GM12878 (cell line): ENCODE data around the gene GGNBP2. TPM values are rescaled to one million over a fixed set of nuclear protein-coding genes. Genes with fewer than 3 reads are reported as not detected.

Source experiments
- ASH2L ChIP-seq: fragments of 300-600, 200-600 bp; sonication (generic); IDR thresholded peaks from 2 replicates; pipeline ENCODE4 v1.6.1; 2017; ENCODE audit warnings: low read depth, mild to moderate bottlenecking, borderline replicate concordance
- ATF2 ChIP-seq: IDR thresholded peaks from 2 replicates; pipeline ENCODE4 v1.6.1; 2012; ENCODE audit warnings: low read length, inconsistent platforms
- PAX8 ChIP-seq: fragments of 450-650 bp; IDR thresholded peaks from 2 replicates; pipeline ENCODE4 v1.6.1; 2017; ENCODE audit warnings: mild to moderate bottlenecking, moderate library complexity
- PBX3 ChIP-seq: IDR thresholded peaks from 2 replicates; pipeline ENCODE4 v1.6.1; 2011; ENCODE audit warnings: mild to moderate bottlenecking, low read depth, low read length, moderate library complexity; ENCODE audit not compliant: insufficient replicate concordance
- RBBP5 ChIP-seq: fragments of 200-600 bp; sonication (generic); conservative IDR thresholded peaks from 2 replicates; pipeline ENCODE4 v1.6.1; 2016
- SREBF1 ChIP-seq: IDR thresholded peaks from 2 replicates; pipeline ENCODE4 v1.6.1; 2012; ENCODE audit warnings: mild to moderate bottlenecking, low read length
- ZNF384 ChIP-seq: IDR thresholded peaks from 2 replicates; pipeline ENCODE4 v1.6.1; 2012; ENCODE audit warnings: low read depth, mild to moderate bottlenecking, low read length, improper control_type of control experiment, borderline replicate concordance
- ZNF687 ChIP-seq: fragments of 450-650 bp; IDR thresholded peaks from 2 replicates; pipeline ENCODE4 v1.6.1; 2017; ENCODE audit warnings: mild to moderate bottlenecking, moderate library complexity
- polyA plus RNA-seq, 11 experiments: library from polyadenylated mRNA; depleted of rRNA in 4 of 11; unstranded in 6 of 11; stranded (reverse) in 5 of 11; fragments of >200 nt; fragmentation: Nextera tagmentation in 4 of 11; fragmentation: Illumina TruSeq in 1 of 11; extraction: Ambion mirVana in 4 of 11; extraction: Trizol in 1 of 11; gene quantifications; 1 replicate in 1 of 11; 2 replicates in 10 of 11; pipeline versions ENCODE4 v1.2.1 to v1.2.3, GENCODE V29; 2011 to 2016; ENCODE audit warnings: inconsistent platforms in 2 of 11, missing spikeins in 2 of 11, low read depth in 1 of 11
- total RNA-seq, 4 experiments: library from RNA; depleted of rRNA in 3 of 4; stranded (reverse); fragments of >200 nt in 3 of 4; fragmentation: Illumina TruSeq in 1 of 4; extraction: Trizol in 1 of 4; gene quantifications; 2 replicates each; pipeline versions ENCODE4 v1.2.1 to v1.2.3, GENCODE V29; 2013 to 2021

GGNBP2 gene
- total and polyA plus RNA-seq, 10 of the 15 experiments (the other 5 are each of a cell fraction or from before 2014, with no cell fraction given) = 36.3 to 82.0 (median 50.0) TPM

GRCh38 chr17:36612323-36612722, 67.6 kb downstream of the GGNBP2 start (continued):
- TF ChIP-seq ZNF687 (no peak), SREBF1 (no peak), RBBP5 (no peak), PAX8 (no peak), ZNF384 (no peak), PBX3 (no peak), ATF2 (no peak), ASH2L (no peak)
